ENCODE results near the gene SLC29A3. TPM values are rescaled to one million over a fixed set of nuclear protein-coding genes. Genes with fewer than 3 reads are reported as not detected.

SLC29A3 gene
- polyA plus RNA-seq, 3 donors = 9.7 to 28.4 (median 16.6) TPM

DNA sequence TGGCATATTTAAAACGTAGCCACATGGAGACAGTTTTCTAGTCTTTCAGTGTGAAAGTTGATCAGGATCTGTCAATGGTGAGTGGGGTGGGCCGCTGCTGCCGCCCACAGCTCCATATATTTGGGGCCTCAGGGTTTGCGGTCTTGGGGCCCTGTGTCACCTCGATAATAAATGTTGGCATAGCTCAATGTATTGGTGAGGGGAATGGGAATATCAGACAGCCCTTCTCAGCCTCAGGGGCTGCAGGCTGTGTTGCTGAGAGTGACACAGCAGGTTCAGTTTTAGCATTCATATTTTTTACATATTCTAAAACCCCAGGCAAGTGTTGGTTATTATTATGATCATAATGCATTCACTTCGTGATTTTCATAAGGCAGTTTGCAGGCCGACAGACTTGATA is 82.9 kb downstream of the SLC29A3 start:
- intact Hi-C loops (cut with micrococcal nuclease) = no loop called here
- 93% methylated on average over 3 of the region's 7 CpGs for WGBS (ENCODE audit: insufficient coverage)
- Mint-ChIP-seq H3K4me1 (peaks cover 13% of the 10 kb centered on the region), H3K27ac (no peak overlapping the region), H3K27me3 (ENCODE audit: low read depth in 3 of 3) (peaks cover 29 to 39% (median 38%) of the 10 kb centered on the region in 3 donors), H3K9me3 (peaks cover 0 to 27% (median 3%) of the 10 kb centered on the region in 7 donors), H3K4me3 (no peak overlapping the region), H3K36me3 (peaks cover 2% of the 10 kb centered on the region in 2 donors)
- no peaks in the 10 kb centered on the region for H3K79me2 ChIP-seq (ENCODE audit: insufficient read depth, low read length)
- H3K4me3 ChIP-seq (replicated peaks in 1 of 3; ENCODE audit: low read depth in 2 of 3, low read length in 3 of 3) = no peak overlapping the region
- H3K27ac ChIP-seq (ENCODE audit: low read depth in 1 of 2, low read length in 2 of 2) = no peak overlapping the region
- no peak for DNase-seq
- peaks cover 0 to 11% of the 10 kb centered on the region in 2 donors for H3K9me3 ChIP-seq (replicated peaks in 1 of 2; ENCODE audit: control insufficient read depth in 1 of 2, insufficient read depth in 1 of 2, low read length in 2 of 2)
- no peaks in the 10 kb centered on the region for H3K36me3 ChIP-seq (replicated peaks in 1 of 2; ENCODE audit: control insufficient read depth in 1 of 2, insufficient read depth in 2 of 2, low read length in 2 of 2)
- H4K20me1 ChIP-seq (ENCODE audit: insufficient read depth, low read length) = no peaks in the 10 kb centered on the region
- TF ChIP-seq, protein P1, sequence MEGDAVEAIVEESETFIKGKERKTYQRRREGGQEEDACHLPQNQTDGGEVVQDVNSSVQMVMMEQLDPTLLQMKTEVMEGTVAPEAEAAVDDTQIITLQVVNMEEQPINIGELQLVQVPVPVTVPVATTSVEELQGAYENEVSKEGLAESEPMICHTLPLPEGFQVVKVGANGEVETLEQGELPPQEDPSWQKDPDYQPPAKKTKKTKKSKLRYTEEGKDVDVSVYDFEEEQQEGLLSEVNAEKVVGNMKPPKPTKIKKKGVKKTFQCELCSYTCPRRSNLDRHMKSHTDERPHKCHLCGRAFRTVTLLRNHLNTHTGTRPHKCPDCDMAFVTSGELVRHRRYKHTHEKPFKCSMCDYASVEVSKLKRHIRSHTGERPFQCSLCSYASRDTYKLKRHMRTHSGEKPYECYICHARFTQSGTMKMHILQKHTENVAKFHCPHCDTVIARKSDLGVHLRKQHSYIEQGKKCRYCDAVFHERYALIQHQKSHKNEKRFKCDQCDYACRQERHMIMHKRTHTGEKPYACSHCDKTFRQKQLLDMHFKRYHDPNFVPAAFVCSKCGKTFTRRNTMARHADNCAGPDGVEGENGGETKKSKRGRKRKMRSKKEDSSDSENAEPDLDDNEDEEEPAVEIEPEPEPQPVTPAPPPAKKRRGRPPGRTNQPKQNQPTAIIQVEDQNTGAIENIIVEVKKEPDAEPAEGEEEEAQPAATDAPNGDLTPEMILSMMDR (IDR thresholded peaks at IDR 0.05) = no peak
- no peak overlapping the region for H2AFZ ChIP-seq (ENCODE audit: insufficient read depth, low read depth, low read length, poor library complexity, severe bottlenecking)
- no peak overlapping the region for H3K9ac ChIP-seq (ENCODE audit: insufficient read depth, low read length, poor library complexity, severe bottlenecking)
- no peak overlapping the region for H3K4me2 ChIP-seq (replicated peaks; ENCODE audit: extremely low read depth, low read length, poor library complexity, severe bottlenecking)
- H3K27me3 ChIP-seq (ENCODE audit: control insufficient read depth in 2 of 2, insufficient read depth in 2 of 2, low read length in 2 of 2) = peaks cover 27 to 32% of the 10 kb centered on the region in 2 donors
- peaks cover 10 to 14% of the 10 kb centered on the region in 2 donors for H3K4me1 ChIP-seq (ENCODE audit: control insufficient read depth in 1 of 2, insufficient read depth in 2 of 2, low read length in 2 of 2)

DNA sequence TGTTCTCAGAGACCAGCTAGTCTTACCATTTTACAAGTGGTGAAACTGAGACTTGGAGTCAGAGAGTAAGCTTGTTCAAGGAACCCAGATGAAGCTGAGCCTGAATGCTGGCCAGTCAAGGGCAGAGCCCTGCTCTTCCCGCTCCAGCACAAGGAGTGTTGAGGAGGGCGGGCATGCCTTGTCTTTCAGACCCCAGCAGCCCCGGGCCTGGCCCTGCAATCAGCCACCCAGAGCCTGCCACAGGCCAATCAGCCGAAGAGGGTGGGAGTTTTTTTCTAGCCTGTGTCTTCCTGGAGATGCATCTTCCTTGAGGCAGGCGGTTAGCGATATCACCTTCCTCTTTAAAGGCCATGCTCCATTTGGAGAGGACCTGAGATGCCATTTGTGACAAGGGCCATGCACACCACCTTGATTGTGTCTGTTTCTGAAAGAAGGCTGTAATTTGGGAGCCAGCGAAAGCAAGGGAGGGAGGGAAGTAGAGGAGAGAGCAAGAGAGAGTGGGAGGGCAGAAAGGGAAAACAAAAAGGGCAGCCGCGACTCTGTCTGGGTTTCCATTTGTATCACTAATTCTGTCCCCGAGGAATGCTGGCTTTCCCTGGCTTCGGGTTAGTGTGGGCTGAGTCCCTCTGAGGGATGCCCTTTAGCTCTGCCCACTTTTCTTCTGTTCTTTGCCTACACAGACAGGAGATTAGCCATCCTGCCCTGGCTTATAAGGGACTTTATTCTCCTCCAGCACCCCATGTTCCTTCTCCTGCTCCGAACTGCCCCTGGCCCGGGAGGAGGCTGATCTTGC is 85.6 kb downstream of the SLC29A3 start:
- TF ChIP-seq, protein P1 (IDR thresholded peaks at IDR 0.05) = no peak
- Mint-ChIP-seq H3K27ac (no peak overlapping the region), H3K4me1 (peaks cover 4% of the 10 kb centered on the region), H3K27me3 (ENCODE audit: low read depth in 3 of 3) (peaks cover 6 to 14% (median 11%) of the 10 kb centered on the region in 3 donors), H3K36me3 (no peaks in the 10 kb centered on the region), H3K9me3 (peaks cover 0 to 9% (median 0%) of the 10 kb centered on the region in 7 donors), H3K4me3 (no peak overlapping the region)
- H4K20me1 ChIP-seq (ENCODE audit: insufficient read depth, low read length) = no peaks in the 10 kb centered on the region
- 69% methylated on average over 5 of the region's 13 CpGs for WGBS (ENCODE audit: insufficient coverage)
- no peak overlapping the region for H3K9ac ChIP-seq (ENCODE audit: insufficient read depth, low read length, poor library complexity, severe bottlenecking)
- no peaks in the 10 kb centered on the region for H3K4me1 ChIP-seq (ENCODE audit: control insufficient read depth in 1 of 2, insufficient read depth in 2 of 2, low read length in 2 of 2)
- no peak overlapping the region for H3K4me2 ChIP-seq (replicated peaks; ENCODE audit: extremely low read depth, low read length, poor library complexity, severe bottlenecking)
- no peaks in the 10 kb centered on the region for H3K36me3 ChIP-seq (replicated peaks in 1 of 2; ENCODE audit: control insufficient read depth in 1 of 2, insufficient read depth in 2 of 2, low read length in 2 of 2)
- no peak overlapping the region for H3K27ac ChIP-seq (ENCODE audit: low read depth in 1 of 2, low read length in 2 of 2)
- H3K27me3 ChIP-seq (ENCODE audit: control insufficient read depth in 2 of 2, insufficient read depth in 2 of 2, low read length in 2 of 2) = peaks cover 6 to 8% of the 10 kb centered on the region in 2 donors
- no peak for DNase-seq
- intact Hi-C loops (cut with micrococcal nuclease) = no loop called here
- H3K9me3 ChIP-seq (replicated peaks in 1 of 2; ENCODE audit: control insufficient read depth in 1 of 2, insufficient read depth in 1 of 2, low read length in 2 of 2) = no peaks in the 10 kb centered on the region
- H3K79me2 ChIP-seq (ENCODE audit: insufficient read depth, low read length) = no peaks in the 10 kb centered on the region
- H2AFZ ChIP-seq (ENCODE audit: insufficient read depth, low read depth, low read length, poor library complexity, severe bottlenecking) = no peak overlapping the region
- no peak overlapping the region for H3K4me3 ChIP-seq (replicated peaks in 1 of 3; ENCODE audit: low read depth in 2 of 3, low read length in 3 of 3)

Measured in CD14-positive monocyte (primary cell).